HG03280 (cell line): Measurements from ENCODE around the gene RAB43.

Experiments
- ATAC-seq: cut with Tn5 transposase; IDR thresholded peaks from one replicate; pipeline ENCODE4 v1.9.1; 2021; ENCODE audit warnings: mild to moderate bottlenecking, moderate library complexity; ENCODE audit not compliant: unreplicated experiment

Gene RAB43

GRCh38 chr3:129040039-129040336, 81.6 kb downstream of the RAB43 start:
- no peak for ATAC-seq

GRCh38 chr3:129039271-129040038, 82.1 kb downstream of the RAB43 start:
- ATAC-seq = no peak

GRCh38 chr3:129038121-129038855, 83.3 kb downstream of the RAB43 start:
- no peak for ATAC-seq
